LNCaP clone FGC (cell line): Measurements from ENCODE around the gene LATS1.

Experiments
- DNase-seq: peaks from one replicate; pipeline ENCODE4 v3.0.0-alpha.2; 2011; ENCODE audit warnings: low read depth
- H3K4me3 ChIP-seq: 2 replicates; pipeline ENCODE4 v1.5.1; 2011; ENCODE audit warnings: mild to moderate bottlenecking, low read depth, low read length, control low read depth
- CTCF ChIP-seq: IDR thresholded peaks from 2 replicates; pipeline ENCODE4 v1.5.1; 2012; ENCODE audit warnings: mild to moderate bottlenecking; ENCODE audit not compliant: control insufficient read depth, insufficient read depth; ENCODE audit errors: extremely low read depth

LATS1 gene

GRCh38 chr6:149717588-149718458 lies at the start of gene LATS1:
Gene LATS1, minus strand, starts transcription at chr6:149718101. Its CDS starts 15,975 bp downstream, at chr6:149702126.
- peak within 1 kb of the TSS; percentile 91 for H3K4me3 ChIP-seq

GRCh38 chr6:149766156-149766769 lies 48.4 kb upstream of the LATS1 start:
- TF ChIP-seq CTCF, result no peak
- no peak overlapping the region for H3K4me3 ChIP-seq
- DNase-seq, result no peak

More at GRCh38 chr6:149717588-149718458, at the start of gene LATS1:
- TF ChIP-seq CTCF, result no peak
- peak; percentile 81 for DNase-seq

GRCh38 chr6:149763866-149764265 lies 46.0 kb upstream of the LATS1 start:
- H3K4me3 ChIP-seq, result no peak overlapping the region
- no peak for TF ChIP-seq CTCF
- no peak for DNase-seq

- TF ChIP-seq CTCF, result no peak
- DNase-seq, result peak; percentile 13
- no peak overlapping the region for H3K4me3 ChIP-seq
Observed at GRCh38 chr6:149761438-149761837, 43.5 kb upstream of the LATS1 start.

- no peak overlapping the region for H3K4me3 ChIP-seq
- no peak for TF ChIP-seq CTCF
- no peak for DNase-seq
Observed at GRCh38 chr6:149756261-149756636, 38.3 kb upstream of the LATS1 start.

- no peak overlapping the region for H3K4me3 ChIP-seq
- no peak for TF ChIP-seq CTCF
- DNase-seq, result no peak
Observed at GRCh38 chr6:149755300-149756260, 37.7 kb upstream of the LATS1 start.
